Esophagus (tissue), 2 donors: ENCODE results near the gene TGFBR3. TPM values are rescaled to one million over a fixed set of nuclear protein-coding genes. Genes with fewer than 3 reads are reported as not detected.

Experiments used
- H3K27ac ChIP-seq, 2 donors: one replicate each; pipeline ENCODE4 v1.5.1; 2013; ENCODE audit warnings: low read depth in 2 of 2, mild to moderate bottlenecking in 2 of 2, inconsistent platforms in 1 of 2, low read length in 1 of 2, moderate library complexity in 1 of 2
- H3K27me3 ChIP-seq, 2 donors: one replicate each; pipeline ENCODE4 v1.6.1; 2013; ENCODE audit warnings: low read length in 2 of 2, control low read depth in 1 of 2, mild to moderate bottlenecking in 1 of 2; ENCODE audit not compliant: insufficient read depth in 2 of 2, control insufficient read depth in 1 of 2
- H3K36me3 ChIP-seq, 2 donors: one replicate each; pipeline ENCODE4 v1.6.1; 2013; ENCODE audit warnings: low read length in 1 of 2; ENCODE audit not compliant: control insufficient read depth in 2 of 2, insufficient read depth in 2 of 2
- H3K4me1 ChIP-seq, 2 donors: one replicate each; pipeline ENCODE4 v1.6.1; 2013; ENCODE audit warnings: low read length in 1 of 2; ENCODE audit not compliant: control insufficient read depth in 2 of 2, insufficient read depth in 2 of 2
- H3K4me3 ChIP-seq, 2 donors: one replicate each; pipeline ENCODE4 v1.5.1; 2013; ENCODE audit warnings: low read length in 2 of 2, mild to moderate bottlenecking in 2 of 2, low read depth in 1 of 2, moderate library complexity in 1 of 2
- H3K9me3 ChIP-seq, 2 donors: one replicate each; pipeline ENCODE4 v1.6.1; 2013; ENCODE audit warnings: mild to moderate bottlenecking in 2 of 2, low read depth in 1 of 2, low read length in 1 of 2, moderate library complexity in 1 of 2; ENCODE audit not compliant: control insufficient read depth in 2 of 2, insufficient read depth in 1 of 2
- WGBS, 2 donors: extraction: QIAGEN DNeasy Blood & Tissue Kit; methylation state at CpG; one replicate each; pipeline ENCODE4 v1.1.7; 2013; 5-methylcytosine and 5-hydroxymethylcytosine counted together
- polyA plus RNA-seq, 2 donors: library from polyadenylated mRNA; stranded (reverse); fragments of 200-250 nt; gene quantifications; one replicate each; pipeline ENCODE4 v1.2.3, GENCODE V29; 2013
- donor health status: healthy with polysubstance abuse.
- donor health status: Bipolar disorder and iron deficiency.

The TGFBR3 gene
- polyA plus RNA-seq, 2 donors, result 3.8 to 10.5 TPM

DNA sequence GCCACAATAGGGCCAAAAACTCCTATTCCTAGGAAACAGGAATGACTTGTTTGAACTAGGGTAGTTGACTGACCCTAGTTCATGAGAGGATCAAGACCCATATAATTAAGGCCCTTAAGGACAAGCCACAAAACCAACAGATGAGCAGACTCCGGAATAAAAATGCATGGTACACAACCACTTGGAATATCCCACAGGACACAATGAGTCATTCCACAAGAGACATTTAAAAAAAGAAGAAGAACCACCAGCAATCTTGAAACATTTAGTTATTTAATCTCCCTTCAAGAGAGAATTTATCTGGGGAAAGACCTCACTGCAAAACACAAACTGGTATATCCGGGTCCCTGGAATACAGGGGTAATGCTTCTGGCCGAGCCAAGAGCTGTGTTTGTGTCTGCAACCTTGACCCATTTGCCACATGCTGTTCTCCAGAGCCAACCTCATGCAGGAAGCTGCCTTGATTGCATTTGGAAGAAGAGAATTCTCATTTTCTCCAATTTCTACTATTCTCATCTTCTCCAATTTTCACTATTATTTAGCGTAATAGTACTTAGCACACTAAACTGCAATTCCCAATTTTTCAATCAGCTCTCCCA is 135.5 kb downstream of the TGFBR3 start:
- H3K4me1 ChIP-seq, result peaks cover 0 to 8% of the 10 kb centered on the region in 2 donors
- H3K36me3 ChIP-seq, result peaks cover 0 to 4% of the 10 kb centered on the region in 2 donors
- no peaks in the 10 kb centered on the region for H3K27me3 ChIP-seq
- no peak overlapping the region for H3K4me3 ChIP-seq
- 65 to 70% methylated on average over 4 of the region's 4 CpGs for WGBS, 2 donors
- peak overlapping the region; percentile 55 to 56 for H3K27ac ChIP-seq
- H3K9me3 ChIP-seq, result no peaks in the 10 kb centered on the region

DNA sequence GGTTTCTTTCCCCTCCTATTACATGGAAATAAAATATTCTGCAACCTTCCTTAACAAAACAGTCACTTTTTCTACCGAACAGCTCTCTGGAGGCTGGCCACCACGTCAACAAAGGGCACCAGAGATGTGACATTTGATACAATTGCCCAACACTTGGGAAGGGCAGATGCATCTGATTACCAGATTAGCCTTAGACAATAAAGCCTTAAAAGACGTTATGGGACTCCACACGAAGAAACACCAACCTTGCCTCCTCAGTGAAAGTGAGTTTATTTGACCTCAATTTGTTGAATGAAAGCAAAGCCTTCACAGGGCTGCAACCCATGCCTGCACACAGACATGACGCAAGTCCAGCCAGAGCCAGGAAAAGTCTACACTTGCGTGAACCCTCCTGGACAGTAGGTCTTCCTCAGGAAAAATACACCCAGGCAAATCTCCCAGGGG is 136.1 kb downstream of the TGFBR3 start:
- Histone ChIP-seq H3K36me3 (peaks cover 0 to 4% of the 10 kb centered on the region in 2 donors), H3K4me1 (peaks cover 0 to 8% of the 10 kb centered on the region in 2 donors), H3K4me3 (no peak overlapping the region), H3K27ac (peak overlapping the region; percentile 30 to 56), H3K9me3 (no peaks in the 10 kb centered on the region), H3K27me3 (no peaks in the 10 kb centered on the region)
- 83 to 85% methylated on average over 6 of the region's 6 CpGs for WGBS, 2 donors

GRCh38 chr1:91747666-91748065 is 138.3 kb downstream of the TGFBR3 start:
- H3K4me1 ChIP-seq, result peaks cover 4 to 8% of the 10 kb centered on the region in 2 donors
- H3K4me3 ChIP-seq, result no peak overlapping the region
- H3K9me3 ChIP-seq, result no peaks in the 10 kb centered on the region
- peaks cover 0 to 4% of the 10 kb centered on the region in 2 donors for H3K36me3 ChIP-seq
- no peaks in the 10 kb centered on the region for H3K27me3 ChIP-seq
- 79 to 94% methylated on average over 6 of the region's 6 CpGs for WGBS, 2 donors
- H3K27ac ChIP-seq, result no peak overlapping the region

- Histone ChIP-seq H3K27ac (no peak overlapping the region), H3K27me3 (no peaks in the 10 kb centered on the region), H3K4me3 (no peak overlapping the region), H3K36me3 (peaks cover 0 to 4% of the 10 kb centered on the region in 2 donors), H3K9me3 (no peaks in the 10 kb centered on the region), H3K4me1 (peaks cover 8% of the 10 kb centered on the region in 2 donors)
- 91% methylated on average over 3 of the region's 3 CpGs for WGBS, 2 donors
These were observed 139.1 kb downstream of the TGFBR3 start for GRCh38 chr1:91746728-91747338.

DNA sequence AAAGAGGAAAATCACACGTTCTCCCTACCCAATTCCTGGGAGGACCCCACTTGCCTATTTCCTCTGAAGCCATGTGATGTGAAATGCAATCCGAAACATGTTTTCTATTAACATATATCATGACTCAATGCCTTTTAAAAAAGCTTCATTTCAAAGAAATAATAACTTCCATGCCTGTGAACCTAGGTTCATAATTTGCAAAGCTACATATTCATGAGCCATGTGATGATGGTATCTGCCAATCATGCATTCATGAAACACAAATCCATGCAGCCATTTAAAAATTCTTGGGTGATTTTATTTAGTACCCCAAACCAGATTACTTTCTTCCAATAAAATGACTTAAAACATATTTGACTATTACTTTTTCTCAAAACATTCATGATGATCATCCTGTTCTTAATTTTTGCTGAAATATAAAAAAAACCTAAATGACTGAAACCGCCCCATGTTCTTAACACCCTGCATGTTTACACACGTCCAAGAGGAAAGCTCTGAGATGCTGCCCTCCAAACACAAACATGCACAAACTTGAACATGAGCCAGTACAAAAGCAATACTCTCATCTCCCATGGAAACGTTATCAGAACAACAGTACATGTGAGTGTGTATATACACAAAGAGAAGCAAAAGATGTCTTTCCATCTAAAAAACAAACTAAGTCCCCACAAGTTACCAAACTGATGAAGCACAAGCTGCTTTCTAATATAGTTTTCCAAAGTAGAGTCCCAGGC is 140.1 kb downstream of the TGFBR3 start:
- H3K4me3 ChIP-seq, result no peak overlapping the region
- H3K9me3 ChIP-seq, result no peaks in the 10 kb centered on the region
- WGBS, 2 donors, result 40 to 49% methylated on average over 5 of the region's 5 CpGs
- H3K27ac ChIP-seq, result no peak overlapping the region
- H3K36me3 ChIP-seq, result peaks cover 0 to 4% of the 10 kb centered on the region in 2 donors
- H3K27me3 ChIP-seq, result no peaks in the 10 kb centered on the region
- peaks cover 9 to 12% of the 10 kb centered on the region in 2 donors for H3K4me1 ChIP-seq

DNA sequence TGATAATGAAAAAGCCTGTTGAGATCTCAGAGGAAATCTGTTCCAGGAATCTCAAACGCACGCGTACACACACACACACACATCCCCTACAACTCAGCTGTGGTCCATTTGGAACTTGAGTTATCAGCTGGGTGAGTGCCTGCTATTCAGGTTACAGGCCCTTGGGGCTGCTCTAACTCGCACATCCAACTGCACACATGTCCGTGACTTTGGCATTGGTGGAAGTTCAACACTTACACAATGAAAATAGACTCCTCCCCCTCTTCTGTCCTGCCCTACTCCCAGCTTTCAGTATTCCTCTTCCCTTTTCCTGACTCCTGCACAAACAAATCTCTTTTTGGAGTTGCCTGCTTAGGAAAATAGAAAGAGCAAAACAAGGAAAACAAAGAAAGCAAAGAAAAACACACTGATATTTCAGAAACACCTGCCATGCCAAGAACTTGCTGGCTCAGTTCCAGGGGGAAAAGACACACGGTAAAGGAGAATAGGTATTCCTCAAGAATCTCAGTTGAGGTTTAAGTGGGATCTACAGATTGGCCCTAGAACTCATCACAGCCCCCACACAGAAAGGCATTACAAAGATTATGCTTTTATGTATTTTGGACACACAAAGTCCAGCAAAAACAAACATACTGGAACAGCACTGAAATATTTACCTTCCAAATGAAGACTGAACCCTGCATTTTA is 140.9 kb downstream of the TGFBR3 start:
- no peaks in the 10 kb centered on the region for H3K9me3 ChIP-seq
- peaks cover 0 to 4% of the 10 kb centered on the region in 2 donors for H3K36me3 ChIP-seq
- H3K27me3 ChIP-seq, result no peaks in the 10 kb centered on the region
- no peak overlapping the region for H3K27ac ChIP-seq
- 40 to 54% methylated on average over 6 of the region's 6 CpGs for whole genome bisulfite sequencing, 2 donors
- peaks cover 9 to 12% of the 10 kb centered on the region in 2 donors for H3K4me1 ChIP-seq
- no peak overlapping the region for H3K4me3 ChIP-seq

GRCh38 chr1:91742848-91743292 is 143.1 kb downstream of the TGFBR3 start:
- WGBS, 2 donors, result 21 to 38% methylated on average over 4 of the region's 4 CpGs
- peaks cover 4 to 9% of the 10 kb centered on the region in 2 donors for H3K4me1 ChIP-seq

GRCh38 chr1:91741906-91742305 is 144.0 kb downstream of the TGFBR3 start:
- no peaks in the 10 kb centered on the region for H3K9me3 ChIP-seq
- no peaks in the 10 kb centered on the region for H3K27me3 ChIP-seq
- H3K27ac ChIP-seq, result peak overlapping the region in 1 of 2 donors; percentile 22
- H3K36me3 ChIP-seq, result peaks cover 1 to 2% of the 10 kb centered on the region in 2 donors
- 89 to 90% methylated on average over 6 of the region's 6 CpGs for WGBS, 2 donors
- peaks cover 4 to 14% of the 10 kb centered on the region in 2 donors for H3K4me1 ChIP-seq
- no peak overlapping the region for H3K4me3 ChIP-seq

More at GRCh38 chr1:91742848-91743292, 143.1 kb downstream of the TGFBR3 start:
- Histone ChIP-seq H3K9me3 (no peaks in the 10 kb centered on the region), H3K4me3 (no peak overlapping the region), H3K27ac (peak overlapping the region; percentile 52 to 77), H3K27me3 (no peaks in the 10 kb centered on the region), H3K36me3 (peaks cover 2 to 4% of the 10 kb centered on the region in 2 donors)

- H3K9me3 ChIP-seq, result no peaks in the 10 kb centered on the region
- no peak overlapping the region for H3K27ac ChIP-seq
- no peak overlapping the region for H3K4me3 ChIP-seq
- peaks cover 4 to 14% of the 10 kb centered on the region in 2 donors for H3K4me1 ChIP-seq
- peaks cover 0 to 2% of the 10 kb centered on the region in 2 donors for H3K36me3 ChIP-seq
- no peaks in the 10 kb centered on the region for H3K27me3 ChIP-seq
- WGBS, 2 donors, result 97% methylated on average over 5 of the region's 5 CpGs
These were observed 144.7 kb downstream of the TGFBR3 start for GRCh38 chr1:91741301-91741700.
